ENCODE results near the gene ACIN1. TPM values are rescaled to one million over a fixed set of nuclear protein-coding genes. Genes with fewer than 3 reads are reported as not detected.
A peak's percentile ranks its signal among the peaks of the same experiment; 100 is the strongest.

Gene ACIN1
- total RNA-seq, 2 experiments from 2014 or later, result 166 to 167 TPM

DNA sequence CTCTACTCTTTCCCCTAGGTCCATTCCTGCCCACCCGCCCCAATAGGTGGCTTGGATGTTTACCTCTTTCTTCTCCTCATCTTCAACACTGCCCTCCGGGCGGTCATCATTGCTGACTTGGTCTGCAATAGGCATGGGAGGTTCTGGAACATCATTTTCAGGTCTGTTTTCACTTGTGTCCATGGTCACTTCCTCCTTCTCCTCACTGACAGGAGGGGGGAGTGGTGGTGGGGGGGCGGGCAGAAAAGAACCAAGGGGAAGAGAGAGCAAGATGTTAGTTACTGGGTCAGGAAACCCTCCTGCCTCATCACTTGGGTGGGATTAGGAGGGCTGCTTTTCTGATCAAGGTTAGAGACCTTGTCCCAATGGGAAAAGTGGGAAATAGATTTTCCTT is 25.5 kb downstream of the ACIN1 start:
- no peaks in the 10 kb centered on the region for H3K27me3 Mint-ChIP-seq
- H3K36me3 Mint-ChIP-seq (ENCODE audit: low read depth), result peaks cover 60% of the 10 kb centered on the region
- peaks cover 37% of the 10 kb centered on the region for H3K4me1 Mint-ChIP-seq
- H3K27ac Mint-ChIP-seq, result no peak overlapping the region
- DNase-seq, result no peak
- ChIA-PET CTCF (interaction anchor here (0.6 to 4.2 kb wide), 56 partner anchors 9 to 471 kb away, joined by 3 to 42 read pairs (median 6); partner anchors contain the start of genes ABHD4, ACIN1, AJUBA and C14orf119), POLR2A (interaction anchor here (0.7 to 3.7 kb wide), 9 partner anchors 8 to 252 kb away, joined by 3 to 37 read pairs (median 4); partner anchors contain the start of genes ACIN1, C14orf119, CDH24 and HAUS4)
- no peak overlapping the region for H3K4me3 Mint-ChIP-seq
- no peaks in the 10 kb centered on the region for H3K9me3 Mint-ChIP-seq

GRCh38 chr14:23068789-23069412 is 26.0 kb downstream of the ACIN1 start:
- H3K27ac Mint-ChIP-seq, result peak overlapping the region; percentile 36
- DNase-seq, result peak; percentile 80
- H3K9me3 Mint-ChIP-seq, result no peaks in the 10 kb centered on the region
- POLR2A ChIA-PET, result interaction anchor here (0.7 to 1.7 kb wide), 9 partner anchors 9 to 253 kb away, joined by 3 to 12 read pairs (median 4); partner anchors contain the start of genes ACIN1, C14orf119, CDH24 and HAUS4
- CTCF ChIA-PET, result interaction anchor here (0.6 to 2.2 kb wide), 68 partner anchors 9 to 502 kb away, joined by 3 to 42 read pairs (median 5); partner anchors contain the start of genes ABHD4, ACIN1, AJUBA and C14orf119
- H3K4me1 Mint-ChIP-seq, result peaks cover 37% of the 10 kb centered on the region
- no peak overlapping the region for H3K4me3 Mint-ChIP-seq
- H3K27me3 Mint-ChIP-seq, result no peaks in the 10 kb centered on the region
- H3K36me3 Mint-ChIP-seq (ENCODE audit: low read depth), result peaks cover 62% of the 10 kb centered on the region

DNA sequence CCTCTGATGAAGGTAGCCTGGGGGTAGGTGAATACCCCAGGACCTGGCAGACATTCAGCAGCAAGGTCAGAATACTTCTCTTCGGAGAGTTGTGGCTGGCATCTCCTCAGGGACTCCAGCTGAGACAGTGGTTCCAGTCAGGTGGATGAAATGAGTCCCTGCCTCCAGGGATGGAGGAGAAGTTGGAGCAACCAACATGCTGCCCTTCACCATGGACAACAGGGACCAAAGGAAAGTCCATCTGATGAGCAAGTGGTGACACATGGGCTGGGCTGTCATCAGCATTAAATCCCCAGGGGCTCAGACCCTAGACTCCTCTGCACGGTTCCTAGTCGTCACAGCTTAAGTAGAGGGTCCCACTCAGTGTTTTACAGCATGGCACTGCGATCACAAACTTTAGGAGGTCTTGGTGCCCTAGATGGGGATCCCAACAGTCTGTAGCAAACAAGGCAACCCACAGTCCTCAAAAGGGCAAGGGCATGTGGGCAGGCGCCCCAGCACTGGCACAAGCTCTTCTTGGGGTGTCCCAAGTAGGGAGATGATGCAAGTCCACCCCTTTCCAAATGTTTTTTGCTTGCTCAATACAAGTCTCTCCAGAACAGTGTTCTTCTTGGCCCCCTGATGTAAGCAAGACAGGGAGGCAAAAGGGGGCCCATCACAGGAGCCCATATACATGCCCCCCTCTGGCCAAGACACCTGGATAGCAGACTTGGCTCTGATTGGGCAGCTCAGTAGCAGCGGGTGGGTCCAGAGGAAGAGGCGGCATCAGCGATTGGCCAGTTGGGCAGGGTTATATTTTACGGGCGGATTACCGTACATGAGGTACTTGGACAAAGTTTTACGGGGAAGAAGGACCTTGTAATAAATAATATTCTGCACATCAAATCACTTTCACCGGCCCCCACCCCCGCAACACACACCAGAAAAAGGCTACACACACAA is 26.8 kb downstream of the ACIN1 start:
- ChIA-PET CTCF (interaction anchor here (0.6 to 2.2 kb wide), 66 partner anchors 9 to 501 kb away, joined by 3 to 42 read pairs (median 5); partner anchors contain the start of genes ABHD4, ACIN1, C14orf119 and CDH24), POLR2A (interaction anchor here (0.8 to 1.7 kb wide), 7 partner anchors 10 to 253 kb away, joined by 3 to 12 read pairs (median 4); partner anchors contain the start of genes ACIN1, C14orf119, CDH24 and HAUS4)
- DNase-seq, result no peak
- H3K4me3 Mint-ChIP-seq, result no peak overlapping the region
- H3K27me3 Mint-ChIP-seq, result no peaks in the 10 kb centered on the region
- H3K9me3 Mint-ChIP-seq, result no peaks in the 10 kb centered on the region
- H3K27ac Mint-ChIP-seq, result peak overlapping the region; percentile 36
- peaks cover 37% of the 10 kb centered on the region for H3K4me1 Mint-ChIP-seq
- peaks cover 69% of the 10 kb centered on the region for H3K36me3 Mint-ChIP-seq (ENCODE audit: low read depth)

DNA sequence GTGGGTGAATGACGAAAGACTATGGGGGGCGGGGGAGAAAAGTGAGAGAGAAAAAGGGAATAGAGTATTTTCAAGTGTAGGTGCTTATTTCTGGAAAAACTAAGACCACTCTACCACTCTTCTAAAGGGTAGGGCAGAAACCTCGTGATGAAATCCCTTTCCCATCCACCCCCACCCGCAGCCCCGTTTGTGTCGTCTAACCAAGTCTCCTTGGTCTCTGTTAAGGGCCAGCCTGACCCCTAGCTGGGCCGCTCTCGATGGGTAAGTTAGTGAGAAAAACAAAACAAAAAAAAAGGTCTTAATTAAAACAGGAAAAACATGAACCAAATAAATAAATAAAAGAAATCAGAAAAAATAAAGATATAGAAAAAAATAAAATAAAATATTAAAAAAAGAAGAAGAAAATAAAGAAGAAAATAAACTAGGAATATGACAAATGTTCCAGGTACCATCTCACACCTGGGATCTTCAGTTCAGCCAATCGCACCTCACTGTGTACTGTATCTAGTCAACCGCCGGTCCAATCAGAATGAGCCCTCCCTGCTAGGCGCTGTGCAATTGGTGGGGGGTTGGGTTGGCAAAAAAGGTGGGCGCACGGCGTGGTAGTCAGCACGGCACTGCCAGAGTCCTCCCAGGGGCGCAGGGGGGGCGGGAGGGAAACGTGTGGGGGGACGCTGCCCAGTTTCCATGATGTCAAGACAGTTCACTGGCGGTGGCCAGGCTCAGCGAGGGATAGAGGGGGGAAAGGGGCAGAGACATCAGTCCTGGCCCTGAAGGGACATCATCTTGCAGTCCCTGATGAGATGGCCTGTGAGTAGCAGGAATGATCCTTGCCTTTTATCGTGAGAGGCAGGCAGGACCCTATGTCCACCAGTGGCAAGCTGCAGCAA is 27.8 kb downstream of the ACIN1 start:
- Mint-ChIP-seq H3K4me3 (no peak overlapping the region), H3K9me3 (no peaks in the 10 kb centered on the region)
- no peak for DNase-seq

GRCh38 chr14:23066368-23066767 is 28.6 kb downstream of the ACIN1 start:
- CTCF ChIA-PET, result interaction anchor here (0.9 to 1.7 kb wide), 3 partner anchors 8 to 80 kb away, joined by 3 to 8 read pairs (median 3); no protein-coding TSS in a partner anchor
- H3K27ac Mint-ChIP-seq, result no peak overlapping the region
- DNase-seq, result no peak
- no peak overlapping the region for H3K4me3 Mint-ChIP-seq
- peaks cover 23% of the 10 kb centered on the region for H3K4me1 Mint-ChIP-seq
- no peaks in the 10 kb centered on the region for H3K27me3 Mint-ChIP-seq
- no peaks in the 10 kb centered on the region for H3K9me3 Mint-ChIP-seq
- POLR2A ChIA-PET, result no interaction called here
- H3K36me3 Mint-ChIP-seq (ENCODE audit: low read depth), result peaks cover 67% of the 10 kb centered on the region

More for the DNA sequence above, 27.8 kb downstream of the ACIN1 start:
- CTCF ChIA-PET, result interaction anchor here (1.0 to 2.2 kb wide), 5 partner anchors 8 to 254 kb away, joined by 3 to 42 read pairs (median 8); partner anchors contain the start of genes CDH24 and PABPN1
- no peak overlapping the region for H3K27ac Mint-ChIP-seq
- peaks cover 31% of the 10 kb centered on the region for H3K4me1 Mint-ChIP-seq
- H3K36me3 Mint-ChIP-seq (ENCODE audit: low read depth), result peaks cover 71% of the 10 kb centered on the region
- no peaks in the 10 kb centered on the region for H3K27me3 Mint-ChIP-seq
- POLR2A ChIA-PET, result interaction anchor here (1.7 kb wide), 1 partner anchor 60 kb away, joined by 4 read pairs; no protein-coding TSS in a partner anchor

DNA sequence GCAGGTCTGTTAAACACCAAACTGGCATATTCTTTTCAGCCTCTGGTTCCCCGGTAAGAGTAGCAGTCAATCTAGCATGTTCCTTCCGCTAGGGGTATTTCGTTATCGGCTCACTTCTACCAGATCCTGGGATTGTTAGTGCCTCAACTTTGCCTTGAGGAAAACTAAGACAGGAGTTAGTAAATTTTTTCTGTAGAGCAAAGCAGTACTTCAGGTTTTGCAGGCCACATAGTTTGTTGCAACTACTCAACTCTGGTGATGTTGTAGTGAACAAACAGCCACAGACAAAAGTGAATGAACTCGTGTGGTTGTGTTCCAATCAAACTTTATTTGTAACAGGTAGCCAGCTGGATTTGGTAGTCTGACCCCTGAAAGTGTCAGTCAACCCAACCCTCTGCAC is 31.3 kb downstream of the ACIN1 start:
- Mint-ChIP-seq H3K27me3 (no peaks in the 10 kb centered on the region), H3K4me3 (no peak overlapping the region), H3K4me1 (peaks cover 4% of the 10 kb centered on the region), H3K27ac (no peak overlapping the region), H3K36me3 (ENCODE audit: low read depth) (peaks cover 79% of the 10 kb centered on the region), H3K9me3 (no peaks in the 10 kb centered on the region)
- ChIA-PET CTCF (interaction anchor here (1.4 to 12.5 kb wide), 3 partner anchors 8 to 78 kb away, joined by 6 to 332 read pairs (median 71); partner anchors contain the start of gene AJUBA), POLR2A (interaction anchor here (2.0 to 2.8 kb wide), 2 partner anchors 8 to 57 kb away, joined by 7 to 15 read pairs; no protein-coding TSS in a partner anchor)
- DNase-seq, result peak; percentile 9

DNA sequence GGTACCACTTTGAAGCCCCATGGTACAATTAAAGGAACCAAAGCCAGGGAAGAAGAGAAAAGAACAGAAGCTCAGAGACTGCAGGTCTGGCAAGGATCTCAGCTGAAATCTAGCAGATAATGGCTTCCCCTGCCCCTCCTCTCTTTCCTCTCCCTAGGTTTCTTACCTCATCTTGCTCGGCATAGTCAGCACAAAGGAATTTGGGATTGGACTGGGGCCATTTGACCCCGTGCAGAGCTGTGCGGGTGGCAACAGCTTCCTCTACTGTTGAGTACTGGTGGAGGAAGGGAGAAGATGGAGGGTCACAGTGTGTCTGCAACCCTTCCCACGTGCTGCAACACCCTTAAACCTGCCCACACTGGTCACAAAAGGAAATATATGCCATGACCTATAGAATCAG is 32.9 kb downstream of the ACIN1 start:
- Mint-ChIP-seq H3K9me3 (no peaks in the 10 kb centered on the region), H3K36me3 (ENCODE audit: low read depth) (peaks cover 73% of the 10 kb centered on the region), H3K27me3 (peaks cover under 1% of the 10 kb centered on the region), H3K4me1 (peaks cover 9% of the 10 kb centered on the region), H3K27ac (no peak overlapping the region), H3K4me3 (no peak overlapping the region)
- no peak for DNase-seq
- ChIA-PET POLR2A (interaction anchor here (0.9 to 2.8 kb wide), 4 partner anchors 10 to 76 kb away, joined by 3 to 15 read pairs (median 8); partner anchors contain the start of gene ACIN1), CTCF (interaction anchor here (0.7 to 12.5 kb wide), 7 partner anchors 10 to 498 kb away, joined by 3 to 332 read pairs (median 6); partner anchors contain the start of gene AJUBA)

DNA sequence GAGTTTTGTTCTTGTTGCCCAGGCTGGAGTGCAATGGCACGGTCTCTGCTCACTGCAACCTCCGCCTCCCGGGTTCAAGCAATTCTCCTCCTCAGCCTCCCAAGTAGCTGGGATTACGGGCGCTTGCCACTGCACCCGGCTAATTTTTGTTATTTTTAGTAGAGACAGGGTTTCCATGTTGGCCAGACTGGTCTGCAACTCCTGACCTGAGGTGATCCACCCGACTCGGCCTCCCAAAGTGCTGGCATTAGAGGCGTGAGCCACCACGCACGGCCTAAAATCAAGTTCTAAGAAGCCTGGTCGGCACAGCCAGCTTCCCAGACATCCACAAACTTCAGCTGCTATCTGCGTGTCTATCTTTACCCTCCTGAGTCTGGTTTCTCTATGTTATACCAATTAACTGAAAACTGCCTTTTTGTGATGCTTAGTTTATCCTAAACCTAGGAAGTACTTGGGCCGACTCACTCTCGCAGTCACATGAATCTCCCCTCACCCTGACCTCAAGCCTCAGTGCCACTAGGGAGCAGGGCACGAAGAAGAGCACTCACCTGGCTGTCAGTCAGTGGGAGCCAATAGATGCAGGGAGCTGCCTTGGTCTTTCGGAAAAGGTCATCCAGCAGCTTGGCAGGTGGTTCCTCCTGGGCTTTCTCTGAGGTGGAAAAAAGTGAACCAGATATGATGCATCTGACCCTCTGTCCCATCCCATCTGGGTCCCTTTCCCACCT is 34.2 kb downstream of the ACIN1 start:
- DNase-seq, result no peak
- POLR2A ChIA-PET, result interaction anchor here (2.5 to 3.6 kb wide), 3 partner anchors 11 to 75 kb away, joined by 8 to 37 read pairs (median 15); no protein-coding TSS in a partner anchor
- H3K27ac Mint-ChIP-seq, result no peak overlapping the region
- peaks cover 8% of the 10 kb centered on the region for H3K27me3 Mint-ChIP-seq
- peaks cover 60% of the 10 kb centered on the region for H3K36me3 Mint-ChIP-seq (ENCODE audit: low read depth)
- no peaks in the 10 kb centered on the region for H3K9me3 Mint-ChIP-seq
- CTCF ChIA-PET, result interaction anchor here (0.6 to 12.5 kb wide), 10 partner anchors 8 to 489 kb away, joined by 3 to 332 read pairs (median 8); partner anchors contain the start of genes ACIN1 and AJUBA
- H3K4me3 Mint-ChIP-seq, result no peak overlapping the region
- peaks cover 17% of the 10 kb centered on the region for H3K4me1 Mint-ChIP-seq

GRCh38 chr14:23058654-23059504 is 36.1 kb downstream of the ACIN1 start:
- POLR2A ChIA-PET, result interaction anchor here (0.6 to 3.6 kb wide), 14 partner anchors 10 to 140 kb away, joined by 3 to 37 read pairs (median 8); partner anchors contain the start of genes ACIN1, AJUBA, C14orf119 and HAUS4
- Mint-ChIP-seq H3K9me3 (no peaks in the 10 kb centered on the region), H3K27me3 (peaks cover 8% of the 10 kb centered on the region), H3K36me3 (ENCODE audit: low read depth) (peaks cover 47% of the 10 kb centered on the region), H3K4me3 (no peak overlapping the region), H3K4me1 (peaks cover 17% of the 10 kb centered on the region), H3K27ac (no peak overlapping the region)
- no peak for DNase-seq
- CTCF ChIA-PET, result interaction anchor here (0.6 to 12.5 kb wide), 33 partner anchors 8 to 837 kb away, joined by 3 to 332 read pairs (median 5); partner anchors contain the start of genes ACIN1, AJUBA, C14orf119 and HAUS4

Measured in activated CD4-positive, alpha-beta memory T cell treated with anti-CD3 and anti-CD28 coated beads, Interleukin-2, amount 10 ng/mL, durations not matched to agents 7 days and 5 days (primary cell).